Uterus (tissue), 4 donors: ENCODE data around the gene SMG9. TPM values are rescaled to one million over a fixed set of nuclear protein-coding genes. Genes with fewer than 3 reads are reported as not detected.

Experiments
- DNase-seq, 2 donors: peaks; one replicate each; pipeline ENCODE4 v3.0.0-alpha.2; 2019 to 2020
- H3K27ac ChIP-seq, 2 donors: fragments of 200-600 bp; sonication (generic); 1 replicate in 1 of 2; 2 replicates in 1 of 2; pipeline ENCODE4 v1.5.1; 2016 to 2018
- H3K27me3 ChIP-seq, 2 donors: fragments of 200-600 bp; sonication (generic); one replicate each; pipeline ENCODE4 v1.5.1; 2018 to 2019; ENCODE audit warnings: control low read depth in 1 of 2
- H3K36me3 ChIP-seq, 2 donors: fragments of 200-600 bp; sonication (generic); one replicate each; pipeline ENCODE4 v1.5.1; 2019; ENCODE audit warnings: control low read depth in 1 of 2
- H3K4me1 ChIP-seq, 2 donors: fragments of 200-600 bp; sonication (generic); one replicate each; pipeline ENCODE4 v1.5.1; 2018 to 2019; ENCODE audit warnings: control low read depth in 1 of 2
- H3K4me3 ChIP-seq, 2 donors: fragments of 200-600 bp; sonication (generic); 1 replicate in 1 of 2; 2 replicates in 1 of 2; pipeline ENCODE4 v1.5.1; 2018 to 2019; ENCODE audit warnings: mild to moderate bottlenecking in 1 of 2
- H3K9me3 ChIP-seq, 2 donors: fragments of 200-600 bp; sonication (generic); one replicate each; pipeline ENCODE4 v1.5.1; 2019; ENCODE audit warnings: control low read depth in 1 of 2
- POLR2A ChIP-seq, 2 donors: fragments of 450-650 bp; IDR thresholded peaks; one replicate each; pipeline ENCODE4 v1.6.1; 2016; ENCODE audit warnings: antibody characterized with exemption in 2 of 2, mild to moderate bottlenecking in 1 of 2, moderate library complexity in 1 of 2
- intact Hi-C: fragments of 100-400 bp; cut with DNase I; formaldehyde crosslinking; loops from one replicate; pipeline ENCODE4 v1.15.1; 2023; ENCODE audit warnings: low total_unique reads
- total RNA-seq, 4 donors: library from RNA; depleted of rRNA in 3 of 4; stranded (reverse); fragments of >200 nt in 3 of 4; gene quantifications; one replicate each; pipeline versions ENCODE4 v1.1.0 to v1.2.4, GENCODE V29; 2014 to 2023
- TF ChIP-seq, protein P1 (sequence below), 4 experiments: fragments of 200-600 bp in 2 of 4; fragments of 450-650 bp in 2 of 4; sonication (generic) in 2 of 4; IDR thresholded peaks; one replicate each; pipeline ENCODE4 v1.5.1; 2016 to 2019; ENCODE audit warnings: antibody characterized with exemption in 4 of 4, mild to moderate bottlenecking in 2 of 4, moderate library complexity in 1 of 4
- donor health status: DM: yes; HTN: yes; CAD: no.

The SMG9 gene
- total RNA-seq, 4 donors from 2014 or later: 14.9 to 44.9 (median 27.2) TPM

DNA sequence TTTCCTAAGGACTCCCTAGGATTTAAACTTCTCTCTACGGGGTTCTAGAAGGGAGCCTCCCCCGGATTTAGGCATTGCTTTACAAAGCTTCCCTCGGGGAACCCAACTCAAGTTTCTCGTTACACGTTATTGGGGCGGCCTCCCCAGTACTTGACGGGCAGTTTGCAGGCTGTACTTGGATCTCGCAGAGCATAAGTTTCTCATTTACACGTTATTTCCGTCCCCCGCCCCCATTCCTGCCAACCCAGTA is 584 bp downstream of the SMG9 start:
- no peak for DNase-seq
- H3K4me3 ChIP-seq: peak overlapping the region; percentile 71 to 72
- no peaks in the 10 kb centered on the region for H3K36me3 ChIP-seq
- H3K9me3 ChIP-seq: no peaks in the 10 kb centered on the region
- no peaks in the 10 kb centered on the region for H3K4me1 ChIP-seq
- TF ChIP-seq, protein P1, sequence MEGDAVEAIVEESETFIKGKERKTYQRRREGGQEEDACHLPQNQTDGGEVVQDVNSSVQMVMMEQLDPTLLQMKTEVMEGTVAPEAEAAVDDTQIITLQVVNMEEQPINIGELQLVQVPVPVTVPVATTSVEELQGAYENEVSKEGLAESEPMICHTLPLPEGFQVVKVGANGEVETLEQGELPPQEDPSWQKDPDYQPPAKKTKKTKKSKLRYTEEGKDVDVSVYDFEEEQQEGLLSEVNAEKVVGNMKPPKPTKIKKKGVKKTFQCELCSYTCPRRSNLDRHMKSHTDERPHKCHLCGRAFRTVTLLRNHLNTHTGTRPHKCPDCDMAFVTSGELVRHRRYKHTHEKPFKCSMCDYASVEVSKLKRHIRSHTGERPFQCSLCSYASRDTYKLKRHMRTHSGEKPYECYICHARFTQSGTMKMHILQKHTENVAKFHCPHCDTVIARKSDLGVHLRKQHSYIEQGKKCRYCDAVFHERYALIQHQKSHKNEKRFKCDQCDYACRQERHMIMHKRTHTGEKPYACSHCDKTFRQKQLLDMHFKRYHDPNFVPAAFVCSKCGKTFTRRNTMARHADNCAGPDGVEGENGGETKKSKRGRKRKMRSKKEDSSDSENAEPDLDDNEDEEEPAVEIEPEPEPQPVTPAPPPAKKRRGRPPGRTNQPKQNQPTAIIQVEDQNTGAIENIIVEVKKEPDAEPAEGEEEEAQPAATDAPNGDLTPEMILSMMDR (IDR thresholded peaks at IDR 0.05): no peak
- TF ChIP-seq POLR2A (IDR thresholded peaks at IDR 0.05): no peak
- no peaks in the 10 kb centered on the region for H3K27me3 ChIP-seq
- intact Hi-C loops: no loop called here
- H3K27ac ChIP-seq: peak overlapping the region; percentile 97 to 99

DNA sequence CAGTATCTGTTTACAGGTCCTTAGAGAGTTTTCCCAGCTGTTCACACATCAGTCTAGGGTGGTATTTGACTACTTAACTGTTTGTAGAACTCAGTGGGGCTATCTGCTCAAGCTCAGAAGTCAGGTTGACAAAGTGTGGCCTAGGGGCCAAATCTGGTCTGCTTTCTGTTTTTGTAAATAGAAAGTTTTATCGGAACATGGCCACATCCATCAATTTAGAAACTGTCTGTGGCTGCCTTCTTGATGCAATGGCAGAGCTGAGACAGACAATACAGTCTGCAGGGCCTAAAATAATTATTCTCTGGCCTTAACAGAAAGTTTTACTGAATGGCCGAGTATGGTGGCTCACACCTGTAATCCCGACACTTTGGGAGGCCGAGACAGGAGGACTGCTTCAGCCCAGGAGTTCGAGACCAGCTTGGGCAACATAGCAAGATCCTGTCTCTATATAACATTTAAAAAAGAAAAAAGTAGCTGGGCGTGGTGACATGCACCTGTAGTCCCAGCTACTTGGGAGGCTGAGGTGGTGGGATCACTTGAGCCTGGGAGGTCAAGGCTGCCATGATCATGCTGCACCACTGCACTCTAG is 2.4 kb downstream of the SMG9 start:
- Histone ChIP-seq H3K4me1 (no peaks in the 10 kb centered on the region), H3K9me3 (no peaks in the 10 kb centered on the region), H3K27me3 (no peaks in the 10 kb centered on the region), H3K27ac (peak overlapping the region in 1 of 2 donors; percentile 7), H3K4me3 (no peak overlapping the region), H3K36me3 (no peaks in the 10 kb centered on the region)
- intact Hi-C loops: no loop called here
- no peak for DNase-seq
- TF ChIP-seq POLR2A (IDR thresholded peaks at IDR 0.05): no peak
- TF ChIP-seq, protein P1 (IDR thresholded peaks at IDR 0.05): no peak

DNA sequence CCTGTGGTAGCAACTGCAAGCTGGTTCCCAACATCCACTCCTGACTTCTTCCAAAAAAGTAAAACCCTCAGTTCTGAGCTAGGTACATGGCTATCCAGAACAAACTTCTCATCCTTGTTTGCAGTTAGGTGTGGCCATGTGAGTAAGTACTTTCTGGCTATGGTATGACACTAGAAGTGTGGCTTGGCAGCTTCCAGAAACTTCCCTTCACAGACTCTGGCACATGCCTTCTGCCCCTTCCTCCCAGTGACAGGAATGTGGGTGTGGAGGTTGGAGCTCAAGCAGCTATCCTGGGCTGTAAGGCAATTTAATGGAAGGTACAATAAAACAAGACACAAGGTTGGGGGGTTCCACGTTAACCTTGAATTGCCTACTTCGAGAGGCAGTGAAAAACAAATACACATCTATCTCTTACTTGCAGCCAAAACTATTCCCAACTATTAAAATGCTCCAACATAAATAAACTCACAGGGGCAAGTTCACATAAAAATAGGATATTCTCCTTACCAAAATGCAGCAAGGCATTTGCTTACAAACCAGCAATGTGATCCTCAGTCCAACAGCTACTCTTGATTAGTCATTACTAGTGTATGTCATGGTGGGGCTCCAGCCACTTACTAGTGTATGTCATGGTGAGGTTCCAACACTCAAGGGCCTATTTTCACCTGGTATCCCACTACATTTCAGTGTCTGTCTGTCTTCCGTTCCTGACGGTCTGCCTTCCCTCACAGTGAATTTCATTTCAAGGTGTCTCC is 3.1 kb downstream of the SMG9 start:
- Histone ChIP-seq H3K4me1 (no peaks in the 10 kb centered on the region), H3K36me3 (no peaks in the 10 kb centered on the region), H3K9me3 (no peaks in the 10 kb centered on the region), H3K27ac (no peak overlapping the region), H3K27me3 (no peaks in the 10 kb centered on the region), H3K4me3 (no peak overlapping the region)
- DNase-seq: no peak
- intact Hi-C loops: no loop called here
- TF ChIP-seq, protein P1 (IDR thresholded peaks at IDR 0.05): no peak
- TF ChIP-seq POLR2A (IDR thresholded peaks at IDR 0.05): no peak

DNA sequence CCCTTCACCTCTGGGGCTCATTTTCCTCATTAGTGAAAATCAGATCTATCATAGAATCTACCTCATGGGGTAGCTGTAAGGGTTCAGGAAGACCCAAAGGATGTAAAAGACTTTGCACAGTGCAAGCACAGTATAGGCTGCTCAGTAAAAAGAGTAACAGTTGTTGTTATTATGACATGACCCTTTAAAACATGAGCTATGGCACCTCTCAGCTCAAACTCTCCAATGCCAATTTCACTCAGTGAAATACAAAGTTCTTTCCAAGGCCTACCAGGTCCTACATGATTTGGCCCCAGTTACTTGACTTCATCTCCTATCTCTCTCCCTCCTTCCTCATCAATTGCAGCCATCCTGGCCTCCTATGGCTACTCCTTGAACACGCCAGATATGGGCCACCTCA is 4.9 kb downstream of the SMG9 start:
- H3K36me3 ChIP-seq: no peaks in the 10 kb centered on the region
- intact Hi-C loops: loop anchor here (5.0 kb wide), 1 partner anchor 32 kb away; the partner anchor contains the start of gene KCNN4
- H3K27ac ChIP-seq: no peak overlapping the region
- no peaks in the 10 kb centered on the region for H3K27me3 ChIP-seq
- H3K4me3 ChIP-seq: no peak overlapping the region
- TF ChIP-seq, protein P1 (IDR thresholded peaks at IDR 0.05): no peak
- H3K9me3 ChIP-seq: no peaks in the 10 kb centered on the region
- H3K4me1 ChIP-seq: no peaks in the 10 kb centered on the region
- DNase-seq: no peak

DNA sequence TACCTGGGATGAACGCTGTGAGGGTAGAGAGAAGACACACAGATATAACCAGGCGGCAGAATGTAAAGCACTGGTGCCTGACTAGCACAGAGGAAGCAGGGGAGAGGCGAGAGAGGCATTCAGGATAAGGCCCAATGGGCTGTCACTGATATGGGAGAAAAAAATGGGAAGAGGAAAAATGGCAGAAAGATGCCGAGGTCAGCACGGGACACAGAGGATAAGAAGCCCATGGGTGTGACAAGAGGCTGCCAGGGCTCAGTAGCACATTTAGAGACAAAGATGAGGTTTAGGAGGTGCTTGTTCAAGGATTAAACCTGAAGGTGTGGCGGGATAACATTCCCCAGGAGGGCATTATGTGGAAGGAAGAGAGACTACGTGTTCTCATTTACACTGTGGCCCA is 5.6 kb downstream of the SMG9 start:
- no peak overlapping the region for H3K4me3 ChIP-seq
- no peaks in the 10 kb centered on the region for H3K36me3 ChIP-seq
- H3K27ac ChIP-seq: no peak overlapping the region
- intact Hi-C loops: loop anchor here (5.0 kb wide), 1 partner anchor 33 kb away; the partner anchor contains the start of gene KCNN4
- DNase-seq: no peak
- no peaks in the 10 kb centered on the region for H3K9me3 ChIP-seq
- TF ChIP-seq, protein P1 (IDR thresholded peaks at IDR 0.05): no peak
- TF ChIP-seq POLR2A (IDR thresholded peaks at IDR 0.05): no peak
- no peaks in the 10 kb centered on the region for H3K4me1 ChIP-seq
- no peaks in the 10 kb centered on the region for H3K27me3 ChIP-seq
